Thyroid gland (tissue), 4 donors: ENCODE measurements around the gene ZKSCAN3.

Experiments used
- CTCF ChIP-seq, 6 experiments: fragments of 200-600 bp in 3 of 6; fragments of 450-650 bp in 3 of 6; sonication (generic) in 3 of 6; IDR thresholded peaks; one replicate each; pipeline ENCODE4 v1.5.1; 2016 to 2019; ENCODE audit warnings: antibody characterized with exemption in 6 of 6, mild to moderate bottlenecking in 2 of 6, inconsistent platforms in 1 of 6, moderate library complexity in 1 of 6
- POLR2A ChIP-seq, 2 donors: fragments of 450-650 bp; IDR thresholded peaks; one replicate each; pipeline ENCODE4 v1.6.1; 2017; ENCODE audit warnings: antibody characterized with exemption in 2 of 2, mild to moderate bottlenecking in 2 of 2, moderate library complexity in 1 of 2

- TF ChIP-seq POLR2A (IDR thresholded peaks at IDR 0.05) (no peak), CTCF (IDR thresholded peaks at IDR 0.05) (no peak)
These were observed 46.2 kb upstream of the ZKSCAN3 start for GRCh38 chr6:28303570-28303969.
